Measurements from ENCODE around the gene MDGA2. TPM values are rescaled to one million over a fixed set of nuclear protein-coding genes. Genes with fewer than 3 reads are reported as not detected.

The MDGA2 gene
- total and polyA plus RNA-seq, 2 of the 4 experiments (the other 2 are of a cell fraction) = 0.02 TPM; not detected in 1

DNA sequence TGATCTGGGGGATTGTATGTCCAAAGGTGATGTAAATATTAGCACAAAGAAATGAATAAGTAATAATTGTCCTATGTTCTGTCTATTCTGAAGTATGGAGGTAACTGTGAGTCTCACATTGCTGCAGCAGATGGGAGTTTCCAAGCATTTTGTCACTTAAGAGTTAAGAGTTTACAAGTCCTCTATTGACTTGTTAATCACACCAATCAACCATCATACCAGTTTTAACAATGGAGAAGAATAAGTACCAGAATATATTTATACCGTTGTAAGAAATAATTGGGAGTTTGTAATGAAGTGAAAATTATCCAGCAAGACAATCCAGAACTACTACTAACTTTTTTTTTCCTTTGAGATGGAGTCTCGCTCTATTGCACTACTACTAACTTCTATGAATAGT is 139.1 kb downstream of the MDGA2 start:
- H4K20me1 ChIP-seq (ENCODE audit: insufficient read depth, low read length) = no peaks in the 10 kb centered on the region
- H2AFZ ChIP-seq (replicated peaks; ENCODE audit: low read length, poor library complexity) = no peak overlapping the region
- no peak overlapping the region for H2BK20ac ChIP-seq (ENCODE audit: low read depth, low read length)
- no peak overlapping the region for H3K18ac ChIP-seq (ENCODE audit: low read depth, low read length)
- H3K27ac ChIP-seq (ENCODE audit: insufficient read depth, low read length) = no peak overlapping the region
- H3K79me1 ChIP-seq (ENCODE audit: low read depth in 1 of 2, low read length in 2 of 2) = no peaks in the 10 kb centered on the region
- no peak for ATAC-seq (ENCODE audit: low read depth)
- H4K8ac ChIP-seq (ENCODE audit: low read depth in 2 of 2, low read length in 2 of 2) = no peak overlapping the region
- H3K36me3 ChIP-seq (ENCODE audit: control insufficient read depth, insufficient read depth, low read length) = no peaks in the 10 kb centered on the region
- BruUV-seq (replicated peaks) = no TSS peak
- H2AK5ac ChIP-seq (ENCODE audit: low read depth, low read length) = no peak overlapping the region
- no peak overlapping the region for H2AK9ac ChIP-seq (replicated peaks; ENCODE audit: low read depth, low read length, poor library complexity)
- intact Hi-C loops (cut with micrococcal nuclease) = no loop called here
- no peak overlapping the region for H4K91ac ChIP-seq (ENCODE audit: insufficient read depth, low read depth, low read length)
- H3K4me1 ChIP-seq (ENCODE audit: control insufficient read depth, insufficient read depth, low read length) = no peaks in the 10 kb centered on the region
- TF ChIP-seq, protein P1, sequence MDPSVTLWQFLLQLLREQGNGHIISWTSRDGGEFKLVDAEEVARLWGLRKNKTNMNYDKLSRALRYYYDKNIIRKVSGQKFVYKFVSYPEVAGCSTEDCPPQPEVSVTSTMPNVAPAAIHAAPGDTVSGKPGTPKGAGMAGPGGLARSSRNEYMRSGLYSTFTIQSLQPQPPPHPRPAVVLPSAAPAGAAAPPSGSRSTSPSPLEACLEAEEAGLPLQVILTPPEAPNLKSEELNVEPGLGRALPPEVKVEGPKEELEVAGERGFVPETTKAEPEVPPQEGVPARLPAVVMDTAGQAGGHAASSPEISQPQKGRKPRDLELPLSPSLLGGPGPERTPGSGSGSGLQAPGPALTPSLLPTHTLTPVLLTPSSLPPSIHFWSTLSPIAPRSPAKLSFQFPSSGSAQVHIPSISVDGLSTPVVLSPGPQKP (IDR thresholded peaks at IDR 0.05; ENCODE audit: borderline replicate concordance, low read depth, low read length) = no peak
- no peak for TF ChIP-seq MAZ (IDR thresholded peaks at IDR 0.05; ENCODE audit: borderline replicate concordance, low read depth, low read length)
- no peak for TF ChIP-seq POLR2A (IDR thresholded peaks at IDR 0.05; ENCODE audit: low read depth, low read length)
- no peak for TF ChIP-seq RFX5 (IDR thresholded peaks at IDR 0.05; ENCODE audit: low read depth, low read length)
- TF ChIP-seq RCOR1 (IDR thresholded peaks at IDR 0.05; ENCODE audit: insufficient replicate concordance, low read length) = no peak
- no peak for TF ChIP-seq BHLHE40 (IDR thresholded peaks at IDR 0.05; ENCODE audit: low read depth, low read length)
- TF ChIP-seq MXI1 (IDR thresholded peaks at IDR 0.05; ENCODE audit: borderline replicate concordance, low read depth, low read length) = no peak
- no peak for TF ChIP-seq SMC3 (IDR thresholded peaks at IDR 0.05; ENCODE audit: low read depth, low read length)
- TF ChIP-seq FOS (IDR thresholded peaks at IDR 0.05; ENCODE audit: low read depth, low read length) = no peak
- TF ChIP-seq MAFK (IDR thresholded peaks at IDR 0.05; ENCODE audit: low read depth, low read length) = no peak
- no peak for TF ChIP-seq RAD21 (IDR thresholded peaks at IDR 0.05; ENCODE audit: low read length)
- no peak for TF ChIP-seq CEBPB (IDR thresholded peaks at IDR 0.05; ENCODE audit: low read depth, low read length)
- TF ChIP-seq, protein P2, sequence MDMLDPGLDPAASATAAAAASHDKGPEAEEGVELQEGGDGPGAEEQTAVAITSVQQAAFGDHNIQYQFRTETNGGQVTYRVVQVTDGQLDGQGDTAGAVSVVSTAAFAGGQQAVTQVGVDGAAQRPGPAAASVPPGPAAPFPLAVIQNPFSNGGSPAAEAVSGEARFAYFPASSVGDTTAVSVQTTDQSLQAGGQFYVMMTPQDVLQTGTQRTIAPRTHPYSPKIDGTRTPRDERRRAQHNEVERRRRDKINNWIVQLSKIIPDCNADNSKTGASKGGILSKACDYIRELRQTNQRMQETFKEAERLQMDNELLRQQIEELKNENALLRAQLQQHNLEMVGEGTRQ (IDR thresholded peaks at IDR 0.05; ENCODE audit: low read depth, low read length) = no peak
- no peak for TF ChIP-seq NFE2L2 (IDR thresholded peaks at IDR 0.05; ENCODE audit: low read depth, low read length)
- TF ChIP-seq CHD1 (IDR thresholded peaks at IDR 0.05; ENCODE audit: low read depth, low read length) = no peak
- no CpG with 5 or more reads among the region's 2 CpGs for WGBS, 2 experiments (ENCODE audit: extremely low coverage in 2 of 2, insufficient read length in 1 of 2)
- ChIA-PET CTCF (no interaction called here), POLR2A (ENCODE audit: unreplicated experiment) (no interaction called here)
- DNase-seq = no peak
- dilution Hi-C loops (cut with HindIII; ENCODE audit: low sequenced_read_pairs, unreplicated experiment) = no loop called here
- H3K23ac ChIP-seq (ENCODE audit: low read depth, low read length) = no peak overlapping the region
- H3K9me1 ChIP-seq (ENCODE audit: insufficient read depth, low read length) = no peaks in the 10 kb centered on the region
- no peak overlapping the region for H3K4me2 ChIP-seq (ENCODE audit: low read depth, low read length)
- no peak overlapping the region for H3K4me3 ChIP-seq (ENCODE audit: insufficient read depth, low read depth, low read length)
- H2BK5ac ChIP-seq (ENCODE audit: low read depth, low read length, poor library complexity, severe bottlenecking) = no peak overlapping the region
- H2BK15ac ChIP-seq (ENCODE audit: low read depth, low read length) = no peak overlapping the region
- in situ Hi-C loops (cut with MboI; ENCODE audit: low sequenced_read_pairs) = no loop called here
- H3K9ac ChIP-seq (ENCODE audit: low read depth, low read length) = no peak overlapping the region
- no peaks in the 10 kb centered on the region for H3K27me3 ChIP-seq (ENCODE audit: control insufficient read depth, insufficient read depth, low read length)
- H3K9me3 ChIP-seq (ENCODE audit: control insufficient read depth, insufficient read depth, low read length) = peaks cover 9% of the 10 kb centered on the region
- H3K14ac ChIP-seq (replicated peaks; ENCODE audit: low read depth, low read length) = no peak overlapping the region
- no peak overlapping the region for H4K5ac ChIP-seq (ENCODE audit: low read depth, low read length)
- H3K56ac ChIP-seq (ENCODE audit: extremely low read depth, insufficient read depth, low read length) = no peak overlapping the region
- H3K4ac ChIP-seq (ENCODE audit: low read depth, low read length) = no peak overlapping the region
- no peak overlapping the region for H2BK120ac ChIP-seq (ENCODE audit: low read depth, low read length)

All from IMR-90 (cell line).